ENCODE results near the gene TNFRSF19.
A peak's percentile ranks its signal among the peaks of the same experiment; 100 is the strongest.

Gene TNFRSF19

DNA sequence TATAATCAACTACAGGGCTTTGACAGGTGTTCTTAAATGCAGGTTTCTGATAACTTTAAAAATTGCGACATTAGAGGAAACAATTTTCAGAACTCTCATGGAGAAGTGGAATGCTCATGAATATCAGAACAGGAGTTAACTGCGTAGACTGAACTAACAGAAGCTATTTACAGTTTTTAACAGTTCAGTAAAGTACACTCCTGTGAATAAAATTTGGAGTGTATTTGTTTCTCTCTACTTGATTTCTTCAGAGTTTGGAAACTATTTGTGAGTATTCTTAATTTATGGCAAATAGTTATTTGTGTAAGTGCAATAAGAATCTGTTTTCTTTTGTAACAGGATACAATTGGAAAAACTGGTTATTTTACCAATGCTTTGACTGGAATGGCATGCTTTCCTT is 114.4 kb downstream of the TNFRSF19 start:
- DNase-seq (ENCODE audit: low read depth): no peak

GRCh38 chr13:23685416-23685815 is 115.2 kb downstream of the TNFRSF19 start:
- no peak for DNase-seq (ENCODE audit: low read depth)

DNA sequence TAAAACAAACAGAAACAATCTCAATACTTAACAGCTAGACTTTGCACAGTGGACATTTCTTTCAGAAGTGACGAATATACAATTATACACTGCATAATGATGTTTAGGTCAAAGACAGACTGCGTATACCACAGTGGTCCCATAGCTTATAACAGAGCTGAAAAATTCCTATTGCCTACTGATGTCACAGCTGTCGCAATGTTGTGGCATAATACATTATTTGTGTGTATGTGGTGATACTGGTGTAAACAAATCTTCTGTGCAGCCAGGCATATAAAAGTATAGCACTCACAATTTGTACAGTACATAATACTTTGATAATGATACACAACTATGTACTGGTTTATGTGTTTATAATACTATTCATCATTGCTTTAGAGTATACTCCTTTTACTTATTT is 116.7 kb downstream of the TNFRSF19 start:
- no peak for DNase-seq (ENCODE audit: low read depth)

GRCh38 chr13:23687614-23688013 is 117.4 kb downstream of the TNFRSF19 start:
- DNase-seq (ENCODE audit: low read depth): no peak

GRCh38 chr13:23688336-23688735 is 118.1 kb downstream of the TNFRSF19 start:
- DNase-seq (ENCODE audit: low read depth): no peak

DNA sequence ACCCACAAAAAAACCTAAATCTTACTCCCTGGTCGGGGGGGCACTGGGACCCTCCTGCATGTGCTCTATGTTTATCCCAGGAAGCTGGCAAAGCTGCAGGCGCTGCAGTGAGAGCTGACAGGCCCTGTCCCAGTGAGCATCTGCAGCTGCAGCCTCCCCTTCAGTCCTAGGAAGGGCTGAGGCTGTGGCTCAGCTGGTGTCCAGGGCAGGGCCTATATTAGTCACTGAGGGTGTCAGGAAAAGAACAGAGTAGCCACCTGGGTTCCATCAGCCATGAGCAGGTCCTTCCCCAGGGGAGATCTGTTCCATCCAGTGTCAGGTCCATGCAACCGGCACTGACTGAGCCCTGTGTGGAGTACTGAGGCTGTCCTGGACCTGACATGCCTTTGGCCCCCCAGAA is 120.5 kb downstream of the TNFRSF19 start:
- DNase-seq (ENCODE audit: low read depth): no peak

- DNase-seq (ENCODE audit: low read depth): no peak
Measured at GRCh38 chr13:23692816-23693215, 122.6 kb downstream of the TNFRSF19 start.

DNA sequence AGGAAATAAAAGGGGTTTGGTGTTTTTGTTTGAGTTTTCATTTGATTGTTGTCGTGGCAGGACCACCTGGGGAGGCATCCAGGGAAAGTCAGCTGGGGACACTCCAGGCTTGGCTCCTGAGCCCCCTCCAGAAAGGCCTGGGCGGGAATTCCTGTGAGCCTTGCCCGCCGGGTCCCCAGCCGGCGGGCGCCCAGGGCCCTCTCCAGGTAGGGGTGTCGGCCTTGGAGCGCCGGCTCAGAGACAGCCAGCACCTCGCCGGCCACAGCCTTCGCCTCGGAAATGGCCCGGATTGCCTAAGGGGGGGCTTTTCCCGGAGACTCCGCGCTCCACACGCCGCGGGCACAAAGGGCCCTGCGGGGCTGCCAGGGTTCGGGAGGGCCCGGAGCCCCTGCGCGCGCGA is 125.0 kb downstream of the TNFRSF19 start:
- DNase-seq (ENCODE audit: low read depth): no peak

DNA sequence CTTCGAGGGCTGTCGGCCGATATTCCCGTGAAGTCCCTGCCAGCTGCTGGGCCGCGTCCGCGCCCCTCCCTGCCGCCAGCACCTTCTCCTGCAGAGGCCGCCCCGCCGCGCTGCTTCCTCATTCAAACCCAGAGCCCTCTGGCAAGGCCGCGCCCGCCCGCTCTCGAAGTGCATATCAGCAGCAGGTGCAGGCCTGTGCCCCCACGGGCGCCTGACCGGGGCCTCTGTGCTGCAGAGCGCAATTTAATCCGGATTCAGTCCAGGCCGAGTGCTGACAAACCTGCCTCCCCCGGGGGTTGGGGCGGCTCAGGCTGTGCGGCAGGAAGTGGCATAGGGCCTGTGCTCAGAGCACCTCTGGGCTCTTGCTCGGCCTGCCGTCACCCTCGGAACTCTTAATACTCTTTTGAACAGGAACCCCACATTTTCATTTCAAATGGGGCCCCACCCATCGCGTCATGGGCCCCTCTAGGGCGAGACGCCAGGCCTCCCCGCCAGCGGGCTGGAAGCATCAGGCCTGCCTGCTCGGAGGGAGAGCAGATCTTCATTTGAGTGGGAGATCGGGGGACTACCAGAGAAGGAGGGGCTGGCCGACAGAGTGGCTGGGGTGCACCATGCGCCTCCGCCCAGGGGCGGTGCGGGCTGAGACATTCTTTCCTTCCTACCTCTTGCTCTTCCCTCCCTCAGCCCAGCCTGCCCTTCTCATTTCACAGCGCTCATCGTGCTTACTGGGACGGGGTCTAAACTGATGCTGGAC is 125.7 kb downstream of the TNFRSF19 start:
- DNase-seq (ENCODE audit: low read depth): peak; percentile 45

DNA sequence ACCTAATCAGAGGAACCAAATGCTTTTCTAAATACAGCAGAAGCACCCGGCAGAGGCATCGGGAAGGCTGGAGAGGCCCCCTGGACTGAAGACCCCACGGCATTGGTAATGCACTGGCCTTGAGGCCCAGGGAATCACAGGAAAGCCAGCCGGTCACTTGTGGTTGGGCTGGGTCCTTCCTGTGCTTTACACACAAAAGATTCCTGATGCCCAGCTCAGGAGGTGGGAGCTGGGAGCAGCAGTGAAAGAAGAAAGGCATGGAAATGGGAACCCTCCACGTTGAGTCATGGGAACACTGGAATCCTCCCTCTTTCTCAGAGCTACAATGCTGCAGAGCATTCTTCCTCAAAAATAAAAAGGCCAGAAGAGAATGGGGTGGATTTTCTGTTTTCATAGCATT is 126.4 kb downstream of the TNFRSF19 start:
- no peak for DNase-seq (ENCODE audit: low read depth)

GRCh38 chr13:23697772-23698313 is 127.6 kb downstream of the TNFRSF19 start:
- no peak for DNase-seq (ENCODE audit: low read depth)

DNA sequence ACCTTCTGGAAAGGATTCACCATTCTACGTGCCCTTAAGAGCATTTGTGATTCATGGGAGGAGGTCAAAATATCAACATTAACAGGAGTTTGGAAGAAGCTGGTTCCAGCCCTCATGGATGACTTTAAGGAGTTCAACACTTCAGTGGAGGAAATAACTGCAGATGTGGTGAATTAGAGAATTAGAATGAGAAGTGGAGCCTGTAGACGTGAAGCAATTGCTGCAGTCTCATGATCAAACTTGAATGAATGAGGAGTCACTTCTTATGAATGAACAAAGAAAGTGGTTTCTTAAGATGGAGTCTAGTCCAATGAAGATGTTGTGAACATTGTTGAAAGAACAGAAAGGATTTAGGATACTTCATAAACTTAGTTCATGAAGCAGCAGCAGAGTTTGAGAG is 129.1 kb downstream of the TNFRSF19 start:
- DNase-seq (ENCODE audit: low read depth): no peak

DNA sequence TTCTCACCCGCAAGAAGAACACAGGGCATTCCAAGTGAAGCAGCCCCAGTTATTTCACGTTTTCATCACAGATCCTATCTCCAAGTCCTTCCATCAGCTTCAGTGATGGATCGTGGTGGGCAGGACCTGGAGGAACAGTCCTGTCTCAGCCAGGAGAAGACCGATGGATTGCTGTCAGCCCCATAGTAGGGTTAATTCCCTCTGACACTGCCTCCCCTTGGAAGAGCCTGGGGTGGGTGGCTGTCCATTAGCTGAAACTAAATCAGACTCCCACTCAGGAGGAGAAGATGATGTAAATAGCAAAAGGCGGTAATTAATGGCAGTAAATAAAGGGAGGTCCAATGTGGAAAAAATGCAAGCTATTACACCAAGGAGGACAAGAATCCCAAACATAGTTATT is 131.0 kb downstream of the TNFRSF19 start:
- DNase-seq (ENCODE audit: low read depth): no peak

DNA sequence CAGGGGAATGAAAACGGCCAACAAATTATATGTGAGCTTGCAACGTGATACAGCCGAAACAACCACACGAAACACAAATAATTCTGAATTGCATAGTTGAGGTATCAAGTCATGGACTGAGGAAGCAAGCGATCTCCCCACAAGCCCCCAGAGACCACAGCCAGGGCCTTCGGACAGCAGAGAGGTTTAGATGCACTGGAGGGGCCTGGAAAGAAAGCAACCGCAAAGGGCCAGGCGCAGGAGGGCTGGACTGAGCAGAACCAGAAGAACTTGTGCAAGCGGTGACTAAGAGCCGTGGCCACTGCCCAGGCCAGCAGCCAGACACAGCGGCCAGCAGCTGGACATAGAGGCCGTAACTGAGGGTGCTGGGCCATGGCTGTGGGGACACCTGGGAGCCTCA is 131.4 kb downstream of the TNFRSF19 start:
- no peak for DNase-seq (ENCODE audit: low read depth)

- DNase-seq (ENCODE audit: low read depth): no peak
Measured at GRCh38 chr13:23703246-23703860, 133.1 kb downstream of the TNFRSF19 start.

DNA sequence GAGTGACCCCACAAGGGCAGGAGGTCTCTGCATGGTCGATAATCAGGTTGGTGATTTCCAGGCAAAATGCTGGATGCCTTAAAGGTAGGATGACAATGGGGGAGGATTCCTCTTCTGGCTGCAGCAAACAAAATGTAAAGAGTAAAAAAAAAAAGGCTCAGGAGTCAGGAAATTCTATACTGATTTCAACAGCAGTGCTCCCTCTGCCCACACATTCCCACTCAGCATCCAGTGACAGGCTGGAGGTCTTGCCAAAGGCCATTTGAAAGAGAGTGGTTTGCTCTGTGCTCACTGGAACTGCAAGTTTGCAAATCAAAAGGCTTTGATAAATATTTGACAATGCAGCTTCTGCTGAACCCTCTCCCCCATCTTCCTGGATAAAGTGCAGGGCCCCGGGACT is 135.4 kb downstream of the TNFRSF19 start:
- DNase-seq (ENCODE audit: low read depth): no peak

- DNase-seq (ENCODE audit: low read depth): no peak
Measured at GRCh38 chr13:23707674-23708073, 137.5 kb downstream of the TNFRSF19 start.

DNA sequence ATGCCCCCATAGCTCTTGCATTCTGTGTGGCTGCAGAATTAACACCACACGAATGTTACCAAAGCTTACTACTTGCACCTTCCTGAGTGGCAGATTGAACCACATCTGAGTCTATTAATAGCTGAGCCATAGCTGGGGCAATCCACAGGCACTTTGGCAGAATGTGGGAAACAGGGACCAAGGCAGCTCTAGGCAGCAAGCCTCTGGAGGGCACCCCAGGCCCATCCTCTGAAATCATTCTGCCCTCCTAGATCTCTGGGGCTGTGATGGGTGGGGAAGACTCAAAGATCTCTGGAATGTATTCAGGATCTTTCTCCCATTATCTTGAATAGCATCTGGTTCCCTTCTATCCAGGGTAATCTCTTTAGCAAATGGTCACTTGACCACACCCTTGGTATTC is 139.3 kb downstream of the TNFRSF19 start:
- DNase-seq (ENCODE audit: low read depth): no peak

- no peak for DNase-seq (ENCODE audit: low read depth)
Measured at GRCh38 chr13:23710366-23710765, 140.2 kb downstream of the TNFRSF19 start.

DNA sequence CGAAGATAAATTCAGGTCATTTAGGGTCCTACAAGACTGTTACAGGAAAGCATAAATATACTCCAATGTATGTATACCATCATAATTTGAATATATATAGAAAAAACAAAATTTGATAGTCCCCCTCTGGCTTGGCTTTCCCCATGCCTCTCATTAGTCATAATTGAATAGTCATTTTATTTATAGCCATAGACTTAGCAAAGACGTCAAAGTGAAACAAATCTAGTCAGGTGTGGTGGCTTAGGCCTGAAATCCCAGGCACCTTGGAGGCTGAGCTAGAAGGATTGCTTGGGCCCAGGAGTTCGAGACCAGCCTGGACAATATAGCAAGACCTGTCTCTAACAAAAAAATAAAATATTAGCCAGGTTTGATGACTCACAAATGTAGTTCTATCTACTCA is 141.1 kb downstream of the TNFRSF19 start:
- no peak for DNase-seq (ENCODE audit: low read depth)

DNA sequence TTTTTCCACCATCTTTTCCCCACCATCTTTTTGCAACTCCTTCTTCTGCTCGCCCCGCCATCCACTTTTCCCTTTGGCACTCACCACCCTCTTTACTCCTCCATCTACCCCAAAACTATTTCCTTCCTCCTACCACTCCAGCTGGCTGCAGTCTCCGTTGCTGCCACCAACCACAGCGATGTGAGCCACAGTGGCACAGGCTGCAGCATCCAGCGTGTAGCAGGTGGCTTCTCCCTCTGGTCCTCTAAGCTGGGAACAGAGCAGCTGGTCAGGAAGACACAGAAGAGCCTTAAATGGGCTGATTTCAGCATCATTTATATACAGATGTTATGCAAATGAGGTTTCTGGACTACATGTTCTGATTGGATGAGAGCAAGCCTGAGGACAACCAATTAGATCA is 144.5 kb downstream of the TNFRSF19 start:
- no peak for DNase-seq (ENCODE audit: low read depth)

- DNase-seq (ENCODE audit: low read depth): no peak
Measured at GRCh38 chr13:23715092-23715761, 145.0 kb downstream of the TNFRSF19 start.

DNA sequence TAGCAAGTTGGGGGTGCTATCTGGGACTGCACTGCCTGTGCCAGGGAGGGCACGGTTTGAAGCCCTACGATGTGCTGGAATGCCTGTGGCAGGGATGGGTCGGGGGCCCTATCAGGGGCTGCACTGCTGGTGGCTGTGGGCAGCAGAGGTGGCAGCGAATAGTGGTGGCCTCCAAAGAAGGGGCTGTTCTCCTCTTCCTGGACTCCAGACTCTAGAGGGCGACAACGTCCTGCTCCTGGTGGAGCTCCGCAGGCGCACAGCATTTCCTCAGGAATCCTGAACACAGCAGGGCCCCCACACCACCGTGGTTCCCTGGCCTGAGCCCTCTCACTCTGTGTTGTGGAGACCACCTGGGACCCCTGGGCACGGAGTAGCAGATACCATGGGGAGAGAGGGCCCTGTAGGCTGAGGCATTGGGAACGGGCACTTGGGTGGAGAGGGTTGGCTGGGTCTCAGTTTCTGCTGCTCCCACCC is 145.6 kb downstream of the TNFRSF19 start:
- no peak for DNase-seq (ENCODE audit: low read depth)
